ENCODE results near the gene CD7.

CD7 gene

DNA sequence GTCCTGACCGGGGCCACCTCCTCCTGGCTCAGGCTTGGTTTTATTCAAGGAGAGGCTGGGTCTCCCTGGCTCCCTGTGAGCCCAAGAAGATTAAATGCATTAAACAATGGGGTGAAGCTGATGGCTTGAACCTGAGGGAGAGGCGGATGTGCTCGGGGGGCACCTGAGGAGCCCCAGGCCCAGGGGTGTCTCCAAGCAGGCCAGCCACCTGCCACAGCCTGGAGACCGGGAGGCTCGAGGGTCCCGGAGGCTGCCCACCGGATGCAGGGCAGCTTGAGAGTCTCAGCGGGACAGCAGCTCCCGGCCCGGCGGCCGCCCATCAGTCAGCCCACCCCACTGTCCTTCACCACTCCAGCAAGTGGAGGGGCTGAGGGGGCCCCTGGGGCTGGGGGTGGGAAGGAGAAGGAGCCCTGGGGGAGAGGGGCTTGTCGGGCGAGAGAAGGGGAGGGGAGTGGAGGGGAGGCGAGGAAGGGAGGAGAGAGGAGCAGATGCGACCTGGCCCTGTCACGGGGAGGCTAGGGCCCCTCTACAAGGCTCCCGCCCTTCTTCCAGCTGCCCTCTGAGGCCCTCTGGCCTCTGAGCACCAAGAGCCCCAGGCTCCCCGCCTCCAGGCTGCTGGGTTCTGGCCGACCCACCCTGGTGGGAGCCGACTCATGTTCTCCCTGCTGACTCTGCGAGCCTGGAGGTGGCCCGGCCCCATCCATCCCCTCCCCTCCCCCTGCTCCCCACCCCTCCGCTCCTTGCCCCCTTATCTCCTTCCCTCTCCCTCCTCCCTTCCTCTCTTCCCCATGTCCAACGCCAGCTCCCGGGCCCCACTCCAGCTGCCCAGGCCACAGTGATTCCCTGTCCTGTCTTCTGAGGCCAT is 13.2 kb downstream of the CD7 start:
- DNase-seq (ENCODE audit: insufficient read length): no peak
- FAIRE-seq: no peak
- TF ChIP-seq TAF1 (IDR thresholded peaks at IDR 0.05; ENCODE audit: borderline replicate concordance, low read depth, low read length): no peak
- no peak for TF ChIP-seq POLR2AphosphoS5 (IDR thresholded peaks at IDR 0.05; ENCODE audit: low read depth, low read length)
- TF ChIP-seq POLR2A (IDR thresholded peaks at IDR 0.05; ENCODE audit: low read depth, low read length): no peak

GRCh38 chr17:82302991-82303943 is 14.1 kb downstream of the CD7 start:
- no peak for FAIRE-seq
- no peak for DNase-seq (ENCODE audit: insufficient read length)

GRCh38 chr17:82302568-82302963 is 14.8 kb downstream of the CD7 start:
- no peak for FAIRE-seq
- DNase-seq (ENCODE audit: insufficient read length): no peak

More at GRCh38 chr17:82302991-82303943, 14.1 kb downstream of the CD7 start:
- TF ChIP-seq POLR2AphosphoS5 (IDR thresholded peaks at IDR 0.05; ENCODE audit: low read depth, low read length) (no peak), TAF1 (IDR thresholded peaks at IDR 0.05; ENCODE audit: borderline replicate concordance, low read depth, low read length) (no peak), POLR2A (IDR thresholded peaks at IDR 0.05; ENCODE audit: low read depth, low read length) (no peak)

GRCh38 chr17:82301916-82302567 is 15.4 kb downstream of the CD7 start:
- FAIRE-seq: no peak
- TF ChIP-seq POLR2A (IDR thresholded peaks at IDR 0.05; ENCODE audit: low read depth, low read length) (no peak), POLR2AphosphoS5 (IDR thresholded peaks at IDR 0.05; ENCODE audit: low read depth, low read length) (no peak), TAF1 (IDR thresholded peaks at IDR 0.05; ENCODE audit: borderline replicate concordance, low read depth, low read length) (no peak)
- DNase-seq (ENCODE audit: insufficient read length): no peak

More at GRCh38 chr17:82302568-82302963, 14.8 kb downstream of the CD7 start:
- TF ChIP-seq POLR2A (IDR thresholded peaks at IDR 0.05; ENCODE audit: low read depth, low read length): no peak
- TF ChIP-seq TAF1 (IDR thresholded peaks at IDR 0.05; ENCODE audit: borderline replicate concordance, low read depth, low read length): no peak
- no peak for TF ChIP-seq POLR2AphosphoS5 (IDR thresholded peaks at IDR 0.05; ENCODE audit: low read depth, low read length)

DNA sequence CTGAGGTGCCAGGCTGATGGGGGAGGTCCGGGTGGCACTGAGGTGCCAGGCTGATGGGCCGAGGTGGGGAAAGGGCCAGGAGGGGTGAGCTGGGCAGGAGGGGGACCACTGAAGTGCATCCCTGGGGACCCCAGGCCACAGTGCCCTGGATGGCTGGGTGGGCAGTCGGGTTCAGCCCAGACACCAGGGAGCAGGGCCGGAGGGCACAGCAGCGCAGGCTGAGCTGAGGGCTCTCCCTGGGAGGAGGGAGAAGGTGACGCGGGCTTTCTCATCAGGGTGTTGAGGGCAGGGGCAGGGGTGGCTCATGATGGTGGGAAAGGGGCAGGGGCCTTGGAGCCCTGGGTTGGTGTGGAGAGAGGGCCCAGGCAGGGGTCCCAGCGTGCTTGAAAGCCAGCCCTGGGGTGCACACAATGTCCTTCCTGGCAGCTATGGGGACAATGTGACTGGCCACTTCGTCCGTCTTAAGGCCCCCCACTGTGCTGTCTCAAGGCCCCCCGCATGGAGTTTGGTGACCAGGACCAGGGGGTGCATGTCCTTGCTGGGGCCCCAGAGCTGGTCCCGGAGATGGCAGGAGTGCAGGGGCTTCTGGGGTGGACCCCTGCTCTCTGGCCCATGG is 16.0 kb downstream of the CD7 start:
- no peak for FAIRE-seq
- TF ChIP-seq TAF1 (IDR thresholded peaks at IDR 0.05; ENCODE audit: borderline replicate concordance, low read depth, low read length) (no peak), POLR2A (IDR thresholded peaks at IDR 0.05; ENCODE audit: low read depth, low read length) (no peak), POLR2AphosphoS5 (IDR thresholded peaks at IDR 0.05; ENCODE audit: low read depth, low read length) (no peak)

DNA sequence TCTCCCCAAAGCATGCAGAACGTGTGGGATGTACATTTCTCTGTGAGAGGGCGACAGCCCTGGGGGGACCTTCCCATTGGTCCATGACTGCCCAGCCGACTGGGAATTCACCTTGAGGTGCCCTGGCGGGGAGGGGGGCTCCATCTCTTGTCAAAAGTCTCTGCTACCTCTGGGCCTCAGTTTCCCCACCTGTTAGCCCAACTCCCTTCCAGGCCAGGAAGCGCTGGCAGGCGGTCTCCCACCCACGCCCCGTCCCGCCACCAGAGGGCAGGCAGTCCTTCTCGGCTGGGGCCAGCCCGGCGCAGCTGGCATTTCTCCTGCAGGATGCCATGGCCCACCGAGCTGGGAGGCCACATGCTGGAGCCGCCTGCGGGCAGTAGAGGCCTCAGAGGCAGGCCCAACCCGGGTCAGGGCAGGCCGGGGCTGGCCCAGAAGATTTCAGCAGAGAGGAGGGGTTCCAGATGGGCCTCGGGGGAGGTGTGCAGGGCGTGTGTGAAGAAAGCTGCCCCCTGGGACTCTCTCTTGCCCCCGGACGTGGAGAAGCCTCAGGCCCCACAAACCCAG is 16.6 kb downstream of the CD7 start:
- no peak for FAIRE-seq
- no peak for DNase-seq (ENCODE audit: insufficient read length)

More for the DNA sequence above, 16.0 kb downstream of the CD7 start:
- DNase-seq (ENCODE audit: insufficient read length): no peak

GRCh38 chr17:82300228-82300627 is 17.2 kb downstream of the CD7 start:
- TF ChIP-seq POLR2AphosphoS5 (IDR thresholded peaks at IDR 0.05; ENCODE audit: low read depth, low read length) (no peak), TAF1 (IDR thresholded peaks at IDR 0.05; ENCODE audit: borderline replicate concordance, low read depth, low read length) (no peak), POLR2A (IDR thresholded peaks at IDR 0.05; ENCODE audit: low read depth, low read length) (no peak)
- DNase-seq (ENCODE audit: insufficient read length): no peak
- no peak for FAIRE-seq

More for the DNA sequence above, 16.6 kb downstream of the CD7 start:
- no peak for TF ChIP-seq POLR2A (IDR thresholded peaks at IDR 0.05; ENCODE audit: low read depth, low read length)
- no peak for TF ChIP-seq POLR2AphosphoS5 (IDR thresholded peaks at IDR 0.05; ENCODE audit: low read depth, low read length)
- no peak for TF ChIP-seq TAF1 (IDR thresholded peaks at IDR 0.05; ENCODE audit: borderline replicate concordance, low read depth, low read length)

DNA sequence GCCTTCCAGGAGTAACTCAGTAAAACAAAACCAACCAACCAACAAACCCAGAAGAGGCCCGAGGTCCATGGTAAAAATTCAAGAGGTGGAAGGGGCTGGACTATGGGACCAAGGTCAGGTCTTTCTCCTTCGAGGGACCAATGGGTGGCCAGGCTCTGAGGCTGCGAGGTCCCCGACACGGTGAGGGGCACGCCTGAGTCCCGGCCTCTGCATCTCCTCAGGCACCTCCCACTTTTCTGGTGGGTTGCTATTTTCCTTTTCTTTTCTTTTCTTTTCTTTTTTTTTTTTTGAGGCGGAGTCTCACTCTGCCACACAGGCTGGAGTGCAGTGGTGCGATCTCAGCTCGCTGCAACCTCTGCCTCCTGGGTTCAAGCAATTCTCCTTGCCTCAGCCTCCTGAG is 18.0 kb downstream of the CD7 start:
- no peak for TF ChIP-seq POLR2A (IDR thresholded peaks at IDR 0.05; ENCODE audit: low read depth, low read length)
- no peak for FAIRE-seq
- DNase-seq (ENCODE audit: insufficient read length): no peak

GRCh38 chr17:82298538-82299421 is 18.6 kb downstream of the CD7 start:
- TF ChIP-seq POLR2AphosphoS5 (IDR thresholded peaks at IDR 0.05; ENCODE audit: low read depth, low read length) (no peak), TAF1 (IDR thresholded peaks at IDR 0.05; ENCODE audit: borderline replicate concordance, low read depth, low read length) (no peak), POLR2A (IDR thresholded peaks at IDR 0.05; ENCODE audit: low read depth, low read length) (no peak)
- FAIRE-seq (no peak), DNase-seq (ENCODE audit: insufficient read length) (no peak)

Data from GM12892 (cell line).